Natural killer cell (primary cell): Measurements from ENCODE around the gene BRF1. TPM values are rescaled to one million over a fixed set of nuclear protein-coding genes. Genes with fewer than 3 reads are reported as not detected.

Source experiments
- ATAC-seq, 3 donors: fragments of 150-1000 bp in 2 of 3; fragments of 200-7000 bp in 1 of 3; cut with Tn5 transposase; 1 replicate in 1 of 3; 2 replicates in 2 of 3; pipeline ENCODE4 v1.10.0; 2021; ENCODE audit warnings: mild to moderate bottlenecking in 2 of 3, moderate library complexity in 2 of 3
- DNase-seq, 2 donors: peaks; one replicate each; pipeline versions ENCODE4 v3.0.0 to v3.0.0-alpha.2; 2013 to 2021; ENCODE audit warnings: mixed read lengths in 1 of 2
- H3K27ac ChIP-seq: one replicate; pipeline ENCODE4 v1.5.1; 2013; ENCODE audit warnings: mild to moderate bottlenecking, low read length
- H3K27me3 ChIP-seq: one replicate; pipeline ENCODE4 v1.6.1; 2013; ENCODE audit warnings: low read length; ENCODE audit not compliant: control insufficient read depth, insufficient read depth
- H3K36me3 ChIP-seq: one replicate; pipeline ENCODE4 v1.6.1; 2013; ENCODE audit warnings: low read length; ENCODE audit not compliant: control insufficient read depth, insufficient read depth
- H3K4me1 ChIP-seq: one replicate; pipeline ENCODE4 v1.6.1; 2013; ENCODE audit warnings: low read length; ENCODE audit not compliant: control insufficient read depth, insufficient read depth
- H3K4me3 ChIP-seq: one replicate; pipeline ENCODE4 v1.5.1; 2013; ENCODE audit warnings: low read length
- H3K9me3 ChIP-seq: one replicate; pipeline ENCODE4 v1.6.1; 2013; ENCODE audit warnings: low read length; ENCODE audit not compliant: control insufficient read depth, insufficient read depth
- H3K27ac Mint-ChIP-seq, 2 donors: one replicate each; pipeline ENCODE4 v1.8.0; 2022; ENCODE audit warnings: mild to moderate bottlenecking in 2 of 2, mixed read lengths in 2 of 2, moderate library complexity in 1 of 2
- H3K27me3 Mint-ChIP-seq, 2 donors: one replicate each; pipeline ENCODE4 v1.8.0; 2022; ENCODE audit warnings: low read depth in 2 of 2, mixed read lengths in 2 of 2
- H3K36me3 Mint-ChIP-seq: one replicate; pipeline ENCODE4 v1.8.0; 2022; ENCODE audit warnings: mixed read lengths
- H3K4me1 Mint-ChIP-seq, 2 donors: one replicate each; pipeline ENCODE4 v1.8.0; 2022; ENCODE audit warnings: mixed read lengths in 2 of 2
- H3K4me3 Mint-ChIP-seq: one replicate; pipeline ENCODE4 v1.8.0; 2022; ENCODE audit warnings: mild to moderate bottlenecking, moderate library complexity, mixed read lengths
- H3K9me3 Mint-ChIP-seq, 2 donors: one replicate each; pipeline ENCODE4 v1.8.0; 2022; ENCODE audit warnings: mixed read lengths in 2 of 2
- WGBS: methylation state at CpG from one replicate; pipeline ENCODE4 v1.1.7; 2013; ENCODE audit warnings: missing lambda C conversion rate; ENCODE audit not compliant: insufficient coverage; 5-methylcytosine and 5-hydroxymethylcytosine counted together
- intact Hi-C: fragments of 100-400 bp; cut with micrococcal nuclease; formaldehyde crosslinking; loops from one replicate; pipeline ENCODE4 v1.14.2; 2022
- total RNA-seq, 4 donors: library from RNA; stranded (reverse); fragments of 120-200 nt in 1 of 4; gene quantifications; one replicate each; pipeline versions ENCODE4 v1.2.3 to v1.2.4, GENCODE V29; 2013 to 2022
- TF ChIP-seq, protein P1 (sequence below): fragments of 200-600 bp; IDR thresholded peaks from one replicate; pipeline ENCODE4 v1.8.0; 2022; ENCODE audit warnings: antibody characterized with exemption

The BRF1 gene
- total RNA-seq, 3 donors from 2014 or later (not counting 1 experiment from before 2014, with no cell fraction given), result 82.4 to 92.7 (median 87.4) TPM

GRCh38 chr14:105163040-105163742 lies 137.6 kb downstream of the BRF1 start:
- intact Hi-C loops, result no loop called here
- H3K27me3 ChIP-seq, result peaks cover 5% of the 10 kb centered on the region
- Mint-ChIP-seq H3K4me3 (no peak overlapping the region), H3K9me3 (no peaks in the 10 kb centered on the region), H3K36me3 (no peaks in the 10 kb centered on the region), H3K27ac (no peak overlapping the region), H3K4me1 (peaks cover 0 to 7% of the 10 kb centered on the region in 2 donors), H3K27me3 (peaks cover 0 to 13% of the 10 kb centered on the region in 2 donors)
- no peaks in the 10 kb centered on the region for H3K9me3 ChIP-seq
- WGBS, result 84% methylated on average over 18 of the region's 18 CpGs
- no peak for ATAC-seq
- peaks cover 3% of the 10 kb centered on the region for H3K4me1 ChIP-seq
- TF ChIP-seq, protein P1, sequence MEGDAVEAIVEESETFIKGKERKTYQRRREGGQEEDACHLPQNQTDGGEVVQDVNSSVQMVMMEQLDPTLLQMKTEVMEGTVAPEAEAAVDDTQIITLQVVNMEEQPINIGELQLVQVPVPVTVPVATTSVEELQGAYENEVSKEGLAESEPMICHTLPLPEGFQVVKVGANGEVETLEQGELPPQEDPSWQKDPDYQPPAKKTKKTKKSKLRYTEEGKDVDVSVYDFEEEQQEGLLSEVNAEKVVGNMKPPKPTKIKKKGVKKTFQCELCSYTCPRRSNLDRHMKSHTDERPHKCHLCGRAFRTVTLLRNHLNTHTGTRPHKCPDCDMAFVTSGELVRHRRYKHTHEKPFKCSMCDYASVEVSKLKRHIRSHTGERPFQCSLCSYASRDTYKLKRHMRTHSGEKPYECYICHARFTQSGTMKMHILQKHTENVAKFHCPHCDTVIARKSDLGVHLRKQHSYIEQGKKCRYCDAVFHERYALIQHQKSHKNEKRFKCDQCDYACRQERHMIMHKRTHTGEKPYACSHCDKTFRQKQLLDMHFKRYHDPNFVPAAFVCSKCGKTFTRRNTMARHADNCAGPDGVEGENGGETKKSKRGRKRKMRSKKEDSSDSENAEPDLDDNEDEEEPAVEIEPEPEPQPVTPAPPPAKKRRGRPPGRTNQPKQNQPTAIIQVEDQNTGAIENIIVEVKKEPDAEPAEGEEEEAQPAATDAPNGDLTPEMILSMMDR, result no peak
- no peaks in the 10 kb centered on the region for H3K36me3 ChIP-seq
- no peak overlapping the region for H3K4me3 ChIP-seq
- H3K27ac ChIP-seq, result no peak overlapping the region
- DNase-seq, result no peak

DNA sequence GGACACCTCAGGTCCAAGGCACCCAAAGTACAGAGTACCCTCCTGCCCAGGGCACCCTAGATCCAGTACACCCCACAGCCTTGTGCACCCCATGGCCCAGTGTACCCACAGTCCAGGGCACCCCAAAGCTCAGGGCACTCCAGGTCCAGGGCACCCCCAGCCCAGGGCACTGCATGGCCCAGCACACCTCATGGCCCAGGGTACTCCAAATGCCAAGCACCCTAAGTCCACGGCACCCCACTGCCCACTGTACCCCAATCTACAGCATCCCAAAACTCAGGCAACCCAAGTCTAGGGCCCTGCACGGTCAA lies 138.2 kb downstream of the BRF1 start:
- Histone ChIP-seq H3K4me1 (peaks cover 3% of the 10 kb centered on the region), H3K27me3 (peaks cover 5% of the 10 kb centered on the region), H3K36me3 (no peaks in the 10 kb centered on the region), H3K27ac (no peak overlapping the region), H3K4me3 (no peak overlapping the region), H3K9me3 (no peaks in the 10 kb centered on the region)
- Mint-ChIP-seq H3K4me1 (peaks cover 0 to 7% of the 10 kb centered on the region in 2 donors), H3K27me3 (peaks cover 0 to 13% of the 10 kb centered on the region in 2 donors), H3K4me3 (no peak overlapping the region), H3K27ac (no peak overlapping the region), H3K9me3 (no peaks in the 10 kb centered on the region), H3K36me3 (no peaks in the 10 kb centered on the region)
- WGBS, result 92% methylated on average over 2 of the region's 2 CpGs
- ATAC-seq (peak in 2 of 3 donors; percentile 6 to 25), DNase-seq (no peak)
- TF ChIP-seq, protein P1, result no peak
- intact Hi-C loops, result no loop called here

DNA sequence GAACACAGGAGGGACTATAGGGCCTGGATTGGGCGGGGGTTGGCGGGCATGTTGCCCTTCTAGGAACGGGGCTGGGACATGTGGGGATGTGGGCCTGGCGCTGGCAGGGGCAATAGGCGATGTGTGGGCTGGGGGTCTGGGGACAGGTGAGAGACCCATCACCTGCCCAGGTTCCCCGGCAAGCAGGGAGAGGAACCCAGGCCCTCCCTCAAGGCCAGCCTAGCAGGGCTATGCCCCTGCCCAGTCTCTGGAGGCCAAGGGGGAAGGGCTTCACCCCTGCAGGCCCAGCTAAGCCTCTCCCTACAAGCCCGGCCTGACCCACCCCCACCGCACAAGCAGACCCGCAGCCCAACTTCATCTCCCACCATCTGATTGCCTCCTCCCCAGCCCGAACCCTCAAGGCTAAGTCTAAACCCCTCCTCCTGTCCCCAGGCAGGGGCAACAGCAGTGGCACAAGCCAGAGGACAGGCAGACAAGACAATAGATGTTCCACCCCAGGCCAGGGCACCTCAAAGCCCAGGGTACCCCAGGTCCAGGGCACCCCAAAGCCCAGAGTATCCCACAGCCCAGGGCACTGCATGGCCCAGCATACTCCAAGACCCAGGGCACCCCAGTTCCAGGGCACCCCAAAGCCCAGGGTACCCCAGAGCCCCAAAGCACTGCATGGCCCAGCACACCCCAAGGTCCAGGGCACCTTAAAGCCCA lies 138.7 kb downstream of the BRF1 start:
- Histone ChIP-seq H3K4me3 (no peak overlapping the region), H3K36me3 (no peaks in the 10 kb centered on the region), H3K27me3 (peaks cover 5% of the 10 kb centered on the region), H3K27ac (no peak overlapping the region), H3K4me1 (peaks cover 3% of the 10 kb centered on the region), H3K9me3 (no peaks in the 10 kb centered on the region)
- H3K27ac Mint-ChIP-seq, result no peak overlapping the region
- WGBS, result 86% methylated on average over 10 of the region's 10 CpGs
- H3K9me3 Mint-ChIP-seq, result no peaks in the 10 kb centered on the region
- ATAC-seq, result peak in 2 of 3 donors; percentile 9 to 41
- H3K4me1 Mint-ChIP-seq, result peaks cover 0 to 7% of the 10 kb centered on the region in 2 donors
- intact Hi-C loops, result no loop called here
- no peaks in the 10 kb centered on the region for H3K36me3 Mint-ChIP-seq
- TF ChIP-seq, protein P1, result no peak
- peak in 1 of 2 donors; percentile 37 for DNase-seq
- H3K4me3 Mint-ChIP-seq, result no peak overlapping the region
- peaks cover 0 to 12% of the 10 kb centered on the region in 2 donors for H3K27me3 Mint-ChIP-seq
